Suppressor macrophage (primary cell): ENCODE data around the gene TBX19.

Experiments
- DNase-seq, 4 experiments: peaks; one replicate each; pipeline ENCODE4 v3.0.0-alpha.2; 2020 to 2022

TBX19 gene

DNA sequence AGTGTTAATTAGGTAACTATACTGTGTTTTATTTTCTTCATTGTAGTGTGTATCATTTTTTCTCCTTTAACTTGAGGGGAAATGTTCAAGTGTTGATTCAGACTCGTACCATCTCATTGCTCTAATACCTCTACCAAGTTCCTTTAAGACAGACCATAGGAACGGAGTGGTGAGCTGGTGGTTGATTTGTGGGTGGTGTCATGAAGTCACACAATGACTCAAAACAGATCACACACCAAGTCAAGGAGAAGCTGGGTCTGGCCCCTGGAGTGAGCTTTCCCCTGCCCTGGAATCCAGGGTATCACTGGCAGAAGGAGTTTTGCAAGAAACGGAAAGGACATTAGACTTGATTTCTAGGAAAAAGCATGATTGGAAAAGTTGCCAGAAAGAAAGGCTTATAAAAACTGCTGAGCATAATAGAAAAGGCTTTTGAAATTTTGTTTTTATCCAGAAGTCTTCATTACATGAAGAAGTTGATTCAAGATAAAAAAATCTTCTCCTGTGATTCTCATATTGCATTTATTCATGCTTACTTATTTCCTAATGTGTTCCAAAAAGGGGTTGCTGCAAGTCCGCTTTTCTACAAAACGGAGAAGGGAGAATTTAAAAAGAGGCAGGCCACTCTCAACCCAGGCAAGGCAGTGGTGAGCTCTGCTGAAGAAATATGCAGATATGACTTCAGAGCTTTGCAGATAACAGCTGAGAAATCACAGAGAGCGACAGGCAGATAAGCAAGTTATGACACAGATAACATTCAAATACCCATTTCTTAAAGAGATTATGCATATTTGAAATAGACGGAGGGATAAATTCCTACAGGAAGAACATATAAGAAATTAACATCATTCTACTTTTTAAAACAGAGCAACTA, 79.7 kb downstream of the TBX19 start:
- peak in 3 of 4 experiments; percentile 25 to 26 (median 26) for DNase-seq

DNA sequence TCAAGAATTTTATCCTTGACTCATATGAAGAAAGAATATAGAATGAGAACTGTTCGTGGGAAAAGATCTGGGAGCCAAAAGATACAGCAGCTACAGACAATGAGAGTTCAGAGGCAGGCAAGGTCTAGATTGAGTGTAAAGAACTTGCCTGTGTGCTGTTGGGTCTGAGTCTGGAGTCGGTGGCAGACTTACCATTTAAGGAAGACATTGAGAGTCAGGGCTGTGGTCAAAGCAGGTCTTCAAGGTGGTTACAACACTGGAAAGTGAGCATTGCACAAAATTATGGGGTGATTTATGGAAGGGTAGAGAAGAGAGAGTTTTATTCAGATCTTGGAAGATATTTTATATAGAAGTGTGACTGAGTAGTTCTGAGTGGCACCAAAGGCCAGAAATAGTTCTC, 80.6 kb downstream of the TBX19 start:
- no peak for DNase-seq

DNA sequence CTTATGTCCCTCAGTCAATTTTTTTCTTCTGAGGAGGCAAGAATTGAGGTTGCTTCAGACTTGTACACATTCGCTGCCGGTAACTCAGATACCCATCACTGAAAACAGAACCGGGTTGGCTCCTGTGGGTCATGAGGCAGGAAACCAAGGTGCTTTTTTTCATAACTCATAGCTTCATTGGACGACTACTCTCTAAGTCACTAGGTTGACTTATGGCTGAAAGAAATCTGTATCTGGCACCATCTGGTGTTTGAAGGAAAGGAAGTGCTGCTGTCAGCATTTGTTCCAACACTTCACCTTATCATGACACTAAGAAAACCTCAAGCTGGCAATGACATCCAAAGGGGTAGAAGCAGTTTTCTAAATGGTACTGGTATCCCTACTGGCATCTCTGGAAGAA, 82.3 kb downstream of the TBX19 start:
- no peak for DNase-seq
